HL-60 (cell line): Measurements from ENCODE around the gene DCHS1.

Experiments used
- DNase-seq, 2 experiments: peaks; one replicate each; pipeline ENCODE4 v3.0.0-alpha.2; 2010 to 2020; ENCODE audit warnings: low read depth in 1 of 2, low spot score in 1 of 2
- H3K27ac ChIP-seq: fragments of 250-450 bp; sonication (Bioruptor Pico); replicated peaks from 2 replicates; pipeline ENCODE4 v1.5.1; 2020; ENCODE audit warnings: mild to moderate bottlenecking, moderate library complexity
- H3K27me3 ChIP-seq: fragments of 250-450 bp; sonication (Bioruptor Pico); 2 replicates; pipeline ENCODE4 v1.5.1; 2021; ENCODE audit warnings: mild to moderate bottlenecking, moderate library complexity; ENCODE audit not compliant: insufficient read depth, poor library complexity, severe bottlenecking
- H3K4me3 ChIP-seq: replicated peaks from 2 replicates; pipeline ENCODE4 v1.5.1; 2011; ENCODE audit warnings: mild to moderate bottlenecking, control low read depth, low read length; ENCODE audit not compliant: insufficient read depth
- GABPA ChIP-seq: IDR thresholded peaks from 2 replicates; pipeline ENCODE4 v1.6.1; 2012; ENCODE audit warnings: low read depth
- POLR2AphosphoS5 ChIP-seq: IDR thresholded peaks from 2 replicates; pipeline ENCODE4 v1.6.1; 2012; ENCODE audit warnings: low read depth
- SPI1 ChIP-seq: IDR thresholded peaks from 2 replicates; pipeline ENCODE4 v1.6.1; 2012; ENCODE audit warnings: low read depth, mild to moderate bottlenecking, borderline replicate concordance
- TF ChIP-seq, protein P1 (sequence below): IDR thresholded peaks from 2 replicates; pipeline ENCODE4 v1.6.1; 2012; ENCODE audit warnings: low read depth; ENCODE audit not compliant: insufficient replicate concordance
- TF ChIP-seq, protein P2 (sequence below): IDR thresholded peaks from one replicate; pipeline ENCODE4 v1.5.1; 2011; ENCODE audit warnings: low read length, control low read depth, inconsistent platforms; ENCODE audit not compliant: insufficient read depth

Gene DCHS1

DNA sequence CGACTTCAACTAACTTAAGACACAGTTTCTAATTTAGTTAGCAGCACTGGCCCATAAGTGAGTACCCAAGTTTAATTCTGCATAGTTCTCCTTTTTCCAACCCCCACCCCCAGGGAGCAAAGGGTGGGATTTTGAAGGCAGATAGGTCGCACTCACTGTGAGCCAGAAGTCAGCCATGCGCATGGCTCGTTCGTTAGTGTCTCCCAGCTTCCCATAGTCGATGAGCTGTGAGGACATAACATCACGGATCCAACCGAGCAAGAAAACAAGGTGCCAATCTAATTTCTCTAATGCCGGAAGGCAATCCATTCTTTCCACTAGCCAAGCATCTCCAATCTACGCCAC is 27.0 kb upstream of the DCHS1 start:
- Histone ChIP-seq H3K27me3 (no peaks in the 10 kb centered on the region), H3K27ac (peak overlapping the region; percentile 85), H3K4me3 (peak overlapping the region; percentile 97)
- TF ChIP-seq GABPA (no peak), POLR2AphosphoS5 (no peak), SPI1 (no peak)
- TF ChIP-seq, protein P1, sequence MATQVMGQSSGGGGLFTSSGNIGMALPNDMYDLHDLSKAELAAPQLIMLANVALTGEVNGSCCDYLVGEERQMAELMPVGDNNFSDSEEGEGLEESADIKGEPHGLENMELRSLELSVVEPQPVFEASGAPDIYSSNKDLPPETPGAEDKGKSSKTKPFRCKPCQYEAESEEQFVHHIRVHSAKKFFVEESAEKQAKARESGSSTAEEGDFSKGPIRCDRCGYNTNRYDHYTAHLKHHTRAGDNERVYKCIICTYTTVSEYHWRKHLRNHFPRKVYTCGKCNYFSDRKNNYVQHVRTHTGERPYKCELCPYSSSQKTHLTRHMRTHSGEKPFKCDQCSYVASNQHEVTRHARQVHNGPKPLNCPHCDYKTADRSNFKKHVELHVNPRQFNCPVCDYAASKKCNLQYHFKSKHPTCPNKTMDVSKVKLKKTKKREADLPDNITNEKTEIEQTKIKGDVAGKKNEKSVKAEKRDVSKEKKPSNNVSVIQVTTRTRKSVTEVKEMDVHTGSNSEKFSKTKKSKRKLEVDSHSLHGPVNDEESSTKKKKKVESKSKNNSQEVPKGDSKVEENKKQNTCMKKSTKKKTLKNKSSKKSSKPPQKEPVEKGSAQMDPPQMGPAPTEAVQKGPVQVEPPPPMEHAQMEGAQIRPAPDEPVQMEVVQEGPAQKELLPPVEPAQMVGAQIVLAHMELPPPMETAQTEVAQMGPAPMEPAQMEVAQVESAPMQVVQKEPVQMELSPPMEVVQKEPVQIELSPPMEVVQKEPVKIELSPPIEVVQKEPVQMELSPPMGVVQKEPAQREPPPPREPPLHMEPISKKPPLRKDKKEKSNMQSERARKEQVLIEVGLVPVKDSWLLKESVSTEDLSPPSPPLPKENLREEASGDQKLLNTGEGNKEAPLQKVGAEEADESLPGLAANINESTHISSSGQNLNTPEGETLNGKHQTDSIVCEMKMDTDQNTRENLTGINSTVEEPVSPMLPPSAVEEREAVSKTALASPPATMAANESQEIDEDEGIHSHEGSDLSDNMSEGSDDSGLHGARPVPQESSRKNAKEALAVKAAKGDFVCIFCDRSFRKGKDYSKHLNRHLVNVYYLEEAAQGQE: no peak
- TF ChIP-seq, protein P2, sequence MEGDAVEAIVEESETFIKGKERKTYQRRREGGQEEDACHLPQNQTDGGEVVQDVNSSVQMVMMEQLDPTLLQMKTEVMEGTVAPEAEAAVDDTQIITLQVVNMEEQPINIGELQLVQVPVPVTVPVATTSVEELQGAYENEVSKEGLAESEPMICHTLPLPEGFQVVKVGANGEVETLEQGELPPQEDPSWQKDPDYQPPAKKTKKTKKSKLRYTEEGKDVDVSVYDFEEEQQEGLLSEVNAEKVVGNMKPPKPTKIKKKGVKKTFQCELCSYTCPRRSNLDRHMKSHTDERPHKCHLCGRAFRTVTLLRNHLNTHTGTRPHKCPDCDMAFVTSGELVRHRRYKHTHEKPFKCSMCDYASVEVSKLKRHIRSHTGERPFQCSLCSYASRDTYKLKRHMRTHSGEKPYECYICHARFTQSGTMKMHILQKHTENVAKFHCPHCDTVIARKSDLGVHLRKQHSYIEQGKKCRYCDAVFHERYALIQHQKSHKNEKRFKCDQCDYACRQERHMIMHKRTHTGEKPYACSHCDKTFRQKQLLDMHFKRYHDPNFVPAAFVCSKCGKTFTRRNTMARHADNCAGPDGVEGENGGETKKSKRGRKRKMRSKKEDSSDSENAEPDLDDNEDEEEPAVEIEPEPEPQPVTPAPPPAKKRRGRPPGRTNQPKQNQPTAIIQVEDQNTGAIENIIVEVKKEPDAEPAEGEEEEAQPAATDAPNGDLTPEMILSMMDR: no peak
- DNase-seq: peak in 1 of 2 experiments; percentile 10

DNA sequence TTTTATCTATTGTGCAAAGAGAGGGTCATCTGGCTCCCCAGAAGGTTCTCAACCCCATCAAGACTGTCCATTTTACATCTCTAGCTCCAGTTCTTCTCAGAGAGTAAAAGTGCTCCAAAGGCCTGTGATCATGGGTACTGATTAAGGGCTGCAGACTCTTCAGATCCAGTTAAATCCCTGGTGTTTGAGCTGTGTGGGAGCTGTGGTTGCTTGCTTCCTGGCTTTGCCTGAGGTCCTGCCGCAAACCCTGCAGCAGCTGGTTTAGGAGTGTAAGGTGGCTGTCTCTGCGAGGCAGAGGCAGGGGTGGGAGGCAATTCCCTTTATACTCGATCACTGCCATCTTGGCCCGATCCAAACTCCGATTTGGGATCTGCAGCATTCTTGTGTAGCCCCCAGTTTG is 26.3 kb upstream of the DCHS1 start:
- no peaks in the 10 kb centered on the region for H3K27me3 ChIP-seq
- peak; percentile 21 to 24 for DNase-seq
- peak overlapping the region; percentile 97 for H3K4me3 ChIP-seq
- H3K27ac ChIP-seq: peak overlapping the region; percentile 85
- no peak for TF ChIP-seq SPI1
- TF ChIP-seq, protein P2: no peak
- TF ChIP-seq GABPA: no peak
- TF ChIP-seq POLR2AphosphoS5: no peak
- TF ChIP-seq, protein P1: no peak

DNA sequence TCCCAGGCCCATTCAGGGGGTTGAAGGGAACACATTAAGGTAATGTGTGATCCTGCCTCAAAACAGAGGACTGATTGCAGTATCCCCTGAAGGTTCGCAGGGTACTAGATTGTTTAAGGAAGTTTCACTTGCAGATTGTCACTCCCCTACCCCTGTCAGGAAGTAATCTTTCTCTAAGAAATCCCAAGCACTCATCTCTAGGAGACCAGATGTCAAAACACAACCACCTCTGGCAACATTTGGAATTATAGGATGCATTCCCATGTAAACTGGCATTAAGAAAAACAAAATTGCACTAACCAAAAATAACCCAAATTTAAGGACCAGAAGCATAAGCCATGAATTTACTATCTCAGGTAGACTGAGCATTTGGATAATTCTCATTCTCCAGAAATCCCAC is 25.9 kb upstream of the DCHS1 start:
- peak overlapping the region; percentile 85 for H3K27ac ChIP-seq
- no peak for TF ChIP-seq POLR2AphosphoS5
- TF ChIP-seq, protein P2: no peak
- no peak for DNase-seq
- no peaks in the 10 kb centered on the region for H3K27me3 ChIP-seq
- peak overlapping the region; percentile 97; the same call in 1 of the 2 replicates for H3K4me3 ChIP-seq

DNA sequence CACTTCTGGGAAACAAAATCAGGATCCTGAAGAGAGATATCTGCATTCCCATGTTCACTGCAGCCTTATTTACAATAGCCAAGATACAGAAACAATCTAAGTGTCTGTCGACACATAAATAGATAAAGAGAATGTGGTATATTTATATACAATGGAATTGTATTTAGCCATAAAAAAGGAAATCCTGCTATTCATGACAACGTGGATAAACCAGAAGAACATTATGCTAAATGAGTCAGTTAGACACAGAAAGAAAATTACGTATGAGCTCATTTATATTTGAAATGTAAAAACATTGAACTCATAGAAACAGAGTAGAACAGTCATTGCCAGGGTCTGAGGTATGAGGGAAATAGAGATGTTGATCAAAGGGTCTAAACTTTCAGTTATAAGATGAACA is 21.4 kb upstream of the DCHS1 start:
- Histone ChIP-seq H3K27ac (no peak overlapping the region), H3K27me3 (no peaks in the 10 kb centered on the region), H3K4me3 (no peak overlapping the region)
- TF ChIP-seq GABPA (no peak), POLR2AphosphoS5 (no peak), SPI1 (no peak)
- TF ChIP-seq, protein P2: no peak
- TF ChIP-seq, protein P1: no peak
- DNase-seq: no peak
